Stimulated activated memory B cell treated with anti-CD40 and anti-IgM and Interleukin-4, amounts not matched to agents 10 μg/mL and 1 μg/mL and 100 μg/mL, for 72 hours (primary cell): ENCODE data around the gene PRELP.

Experiments used
- ATAC-seq: fragments of 150-1000 bp; cut with Tn5 transposase; 2 replicates; pipeline ENCODE4 v1.10.0; 2021
- H3K27ac Mint-ChIP-seq: one replicate; pipeline ENCODE4 v1.8.0; 2022; ENCODE audit warnings: mild to moderate bottlenecking, mixed read lengths
- H3K27me3 Mint-ChIP-seq: one replicate; pipeline ENCODE4 v1.8.0; 2022; ENCODE audit warnings: mixed read lengths
- H3K36me3 Mint-ChIP-seq: one replicate; pipeline ENCODE4 v1.8.0; 2022; ENCODE audit warnings: mixed read lengths
- H3K4me1 Mint-ChIP-seq: one replicate; pipeline ENCODE4 v1.8.0; 2022; ENCODE audit warnings: mixed read lengths
- H3K4me3 Mint-ChIP-seq: one replicate; pipeline ENCODE4 v1.8.0; 2022; ENCODE audit warnings: mild to moderate bottlenecking, moderate library complexity, mixed read lengths
- H3K9me3 Mint-ChIP-seq: one replicate; pipeline ENCODE4 v1.8.0; 2022; ENCODE audit warnings: mixed read lengths

Gene PRELP

GRCh38 chr1:203480084-203480483 lies 4.5 kb downstream of the PRELP start:
- no peak overlapping the region for H3K4me3 Mint-ChIP-seq
- H3K36me3 Mint-ChIP-seq, result no peaks in the 10 kb centered on the region
- no peak for ATAC-seq
- no peaks in the 10 kb centered on the region for H3K9me3 Mint-ChIP-seq
- H3K4me1 Mint-ChIP-seq, result peaks cover 16% of the 10 kb centered on the region
- H3K27ac Mint-ChIP-seq, result no peak overlapping the region
- peaks cover 13% of the 10 kb centered on the region for H3K27me3 Mint-ChIP-seq

- H3K9me3 Mint-ChIP-seq, result no peaks in the 10 kb centered on the region
- peak; percentile 37 for ATAC-seq
Measured at GRCh38 chr1:203480525-203481084, 5.0 kb downstream of the PRELP start.

GRCh38 chr1:203481196-203481595 lies 5.6 kb downstream of the PRELP start:
- Mint-ChIP-seq H3K27me3 (peaks cover 5% of the 10 kb centered on the region), H3K27ac (no peak overlapping the region), H3K36me3 (no peaks in the 10 kb centered on the region), H3K4me3 (no peak overlapping the region), H3K4me1 (peaks cover 16% of the 10 kb centered on the region), H3K9me3 (no peaks in the 10 kb centered on the region)
- ATAC-seq, result no peak

More at GRCh38 chr1:203480525-203481084, 5.0 kb downstream of the PRELP start:
- Mint-ChIP-seq H3K27ac (no peak overlapping the region), H3K36me3 (no peaks in the 10 kb centered on the region), H3K4me1 (peaks cover 16% of the 10 kb centered on the region), H3K27me3 (peaks cover 10% of the 10 kb centered on the region), H3K4me3 (no peak overlapping the region)

GRCh38 chr1:203486618-203487370 lies 11.2 kb downstream of the PRELP start:
- Mint-ChIP-seq H3K27ac (peak overlapping the region; percentile 71), H3K4me3 (peak overlapping the region; percentile 81), H3K4me1 (peaks cover 11% of the 10 kb centered on the region), H3K36me3 (no peaks in the 10 kb centered on the region), H3K27me3 (peaks cover 11% of the 10 kb centered on the region), H3K9me3 (no peaks in the 10 kb centered on the region)
- ATAC-seq, result no peak

GRCh38 chr1:203488539-203488938 lies 12.9 kb downstream of the PRELP start:
- peaks cover 28% of the 10 kb centered on the region for H3K27me3 Mint-ChIP-seq
- H3K4me3 Mint-ChIP-seq, result no peak overlapping the region
- no peaks in the 10 kb centered on the region for H3K9me3 Mint-ChIP-seq
- no peak overlapping the region for H3K27ac Mint-ChIP-seq
- H3K36me3 Mint-ChIP-seq, result no peaks in the 10 kb centered on the region
- ATAC-seq, result no peak
- H3K4me1 Mint-ChIP-seq, result peaks cover 11% of the 10 kb centered on the region

- no peak for ATAC-seq
- no peaks in the 10 kb centered on the region for H3K36me3 Mint-ChIP-seq
- H3K4me3 Mint-ChIP-seq, result no peak overlapping the region
- peaks cover 11% of the 10 kb centered on the region for H3K4me1 Mint-ChIP-seq
- no peak overlapping the region for H3K27ac Mint-ChIP-seq
- H3K9me3 Mint-ChIP-seq, result no peaks in the 10 kb centered on the region
- peaks cover 33% of the 10 kb centered on the region for H3K27me3 Mint-ChIP-seq
Measured at GRCh38 chr1:203490607-203491006, 15.0 kb downstream of the PRELP start.

- no peak overlapping the region for H3K4me3 Mint-ChIP-seq
- no peaks in the 10 kb centered on the region for H3K36me3 Mint-ChIP-seq
- H3K27ac Mint-ChIP-seq, result no peak overlapping the region
- no peak for ATAC-seq
- peaks cover 35% of the 10 kb centered on the region for H3K27me3 Mint-ChIP-seq
- H3K9me3 Mint-ChIP-seq, result no peaks in the 10 kb centered on the region
- H3K4me1 Mint-ChIP-seq, result peaks cover 11% of the 10 kb centered on the region
Measured at GRCh38 chr1:203491664-203492063, 16.1 kb downstream of the PRELP start.

GRCh38 chr1:203492082-203492747 lies 16.6 kb downstream of the PRELP start:
- no peaks in the 10 kb centered on the region for H3K36me3 Mint-ChIP-seq
- ATAC-seq, result no peak
- peaks cover 40% of the 10 kb centered on the region for H3K27me3 Mint-ChIP-seq
- H3K4me1 Mint-ChIP-seq, result peaks cover 9% of the 10 kb centered on the region
- H3K27ac Mint-ChIP-seq, result no peak overlapping the region
- no peak overlapping the region for H3K4me3 Mint-ChIP-seq
- H3K9me3 Mint-ChIP-seq, result no peaks in the 10 kb centered on the region

- no peak overlapping the region for H3K27ac Mint-ChIP-seq
- H3K36me3 Mint-ChIP-seq, result no peaks in the 10 kb centered on the region
- peaks cover 40% of the 10 kb centered on the region for H3K27me3 Mint-ChIP-seq
- H3K9me3 Mint-ChIP-seq, result no peaks in the 10 kb centered on the region
- ATAC-seq, result no peak
- no peak overlapping the region for H3K4me3 Mint-ChIP-seq
- H3K4me1 Mint-ChIP-seq, result peaks cover 3% of the 10 kb centered on the region
Measured at GRCh38 chr1:203492748-203493130, 17.1 kb downstream of the PRELP start.

GRCh38 chr1:203493901-203494300 lies 18.3 kb downstream of the PRELP start, which contains the start of gene OPTC:
TSS of gene OPTC (plus strand) at chr1:203494153. CDS start at chr1:203496006, 1,853 bp downstream.
- Mint-ChIP-seq H3K4me3 (no peak within 1 kb of the TSS), H3K27me3 (peaks cover 40% of the 10 kb centered on the region), H3K4me1 (no peaks in the 10 kb centered on the region), H3K36me3 (no peaks in the 10 kb centered on the region), H3K27ac (no peak within 1 kb of the TSS), H3K9me3 (no peaks in the 10 kb centered on the region)
- ATAC-seq, result no peak

- no peaks in the 10 kb centered on the region for H3K4me1 Mint-ChIP-seq
Measured at GRCh38 chr1:203495845-203496244, 20.2 kb downstream of the PRELP start.

GRCh38 chr1:203497269-203497777 lies 21.7 kb downstream of the PRELP start:
- Mint-ChIP-seq H3K27ac (no peak overlapping the region), H3K27me3 (peaks cover 31% of the 10 kb centered on the region), H3K9me3 (no peaks in the 10 kb centered on the region), H3K4me3 (no peak overlapping the region), H3K36me3 (no peaks in the 10 kb centered on the region), H3K4me1 (no peaks in the 10 kb centered on the region)
- ATAC-seq, result no peak

More at GRCh38 chr1:203495845-203496244, 20.2 kb downstream of the PRELP start:
- ATAC-seq, result no peak
- H3K27me3 Mint-ChIP-seq, result peaks cover 39% of the 10 kb centered on the region
- no peak overlapping the region for H3K27ac Mint-ChIP-seq
- H3K4me3 Mint-ChIP-seq, result no peak overlapping the region
- H3K9me3 Mint-ChIP-seq, result no peaks in the 10 kb centered on the region
- no peaks in the 10 kb centered on the region for H3K36me3 Mint-ChIP-seq

GRCh38 chr1:203499643-203500278 lies 24.2 kb downstream of the PRELP start:
- H3K4me3 Mint-ChIP-seq, result no peak overlapping the region
- ATAC-seq, result peak; percentile 78
- peaks cover 31% of the 10 kb centered on the region for H3K27me3 Mint-ChIP-seq
- no peaks in the 10 kb centered on the region for H3K36me3 Mint-ChIP-seq
- no peak overlapping the region for H3K27ac Mint-ChIP-seq
- H3K4me1 Mint-ChIP-seq, result peaks cover 5% of the 10 kb centered on the region
- no peaks in the 10 kb centered on the region for H3K9me3 Mint-ChIP-seq

- Mint-ChIP-seq H3K27me3 (peaks cover 31% of the 10 kb centered on the region), H3K9me3 (no peaks in the 10 kb centered on the region), H3K36me3 (no peaks in the 10 kb centered on the region), H3K27ac (no peak overlapping the region), H3K4me1 (peaks cover 5% of the 10 kb centered on the region), H3K4me3 (no peak overlapping the region)
- ATAC-seq, result peak; percentile 42
Measured at GRCh38 chr1:203500279-203500678, 24.7 kb downstream of the PRELP start.

- no peaks in the 10 kb centered on the region for H3K9me3 Mint-ChIP-seq
- H3K4me1 Mint-ChIP-seq, result peaks cover 5% of the 10 kb centered on the region
- H3K27me3 Mint-ChIP-seq, result peaks cover 24% of the 10 kb centered on the region
- no peaks in the 10 kb centered on the region for H3K36me3 Mint-ChIP-seq
- no peak overlapping the region for H3K4me3 Mint-ChIP-seq
- no peak for ATAC-seq
- no peak overlapping the region for H3K27ac Mint-ChIP-seq
Measured at GRCh38 chr1:203503836-203504235, 28.2 kb downstream of the PRELP start.
